ENCODE measurements around the gene KCNE5.
A peak's percentile ranks its signal among the peaks of the same experiment; 100 is the strongest.
"Not testable (repeated sequence)": the region's sequence is repeated elsewhere in the genome, so short reads cannot be mapped to it uniquely, and the experiment has no call there.

The KCNE5 gene, protein sequence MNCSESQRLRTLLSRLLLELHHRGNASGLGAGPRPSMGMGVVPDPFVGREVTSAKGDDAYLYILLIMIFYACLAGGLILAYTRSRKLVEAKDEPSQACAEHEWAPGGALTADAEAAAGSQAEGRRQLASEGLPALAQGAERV

DNA sequence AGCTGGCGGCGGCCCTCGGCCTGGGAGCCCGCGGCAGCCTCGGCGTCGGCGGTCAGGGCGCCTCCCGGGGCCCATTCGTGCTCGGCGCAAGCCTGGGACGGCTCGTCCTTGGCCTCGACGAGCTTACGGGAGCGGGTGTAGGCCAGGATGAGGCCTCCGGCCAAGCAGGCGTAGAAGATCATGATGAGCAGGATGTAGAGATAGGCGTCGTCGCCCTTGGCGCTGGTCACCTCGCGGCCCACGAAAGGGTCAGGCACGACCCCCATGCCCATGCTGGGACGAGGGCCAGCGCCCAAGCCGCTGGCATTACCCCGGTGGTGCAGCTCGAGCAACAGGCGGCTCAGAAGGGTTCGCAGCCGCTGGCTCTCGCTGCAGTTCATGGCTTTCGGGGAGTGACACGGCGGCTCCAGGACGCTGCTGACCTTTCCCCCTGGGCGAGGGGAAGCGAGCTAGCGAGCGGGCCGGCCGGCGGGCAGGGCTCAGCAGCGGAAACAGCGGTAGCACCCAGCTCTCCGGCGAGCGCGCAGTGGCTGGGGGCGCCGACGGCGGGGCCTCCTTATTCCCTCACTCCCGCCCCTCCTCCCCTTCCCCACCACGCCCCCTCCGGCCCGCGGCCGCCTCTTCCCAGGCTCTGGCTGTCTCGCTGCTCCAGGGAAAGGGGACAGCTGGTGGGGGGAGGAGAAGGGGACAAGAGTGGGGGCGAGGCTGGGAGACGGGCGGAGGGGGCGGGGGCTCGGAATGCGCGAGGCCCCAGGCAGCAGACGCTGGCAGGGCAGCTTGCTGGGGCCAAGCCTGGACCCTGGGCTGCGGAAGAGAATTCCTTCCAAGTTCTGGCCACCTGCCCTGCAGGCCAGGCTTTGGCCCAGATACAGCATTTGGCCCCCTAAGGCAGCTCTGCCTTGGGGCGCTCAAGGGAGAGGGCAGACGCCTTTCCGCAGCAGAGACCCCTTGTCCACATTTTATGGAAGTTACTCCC, at the start of gene KCNE5:
TSS of gene KCNE5 (minus strand) at position 532 of the 976 bp plus-strand sequence. CDS start at position 380, 152 bp downstream.
- Mint-ChIP-seq H3K27me3 (no peaks in the 10 kb centered on the region), H3K27ac (no peak within 1 kb of the TSS), H3K36me3 (peaks cover 2% of the 10 kb centered on the region), H3K9me3 (no peaks in the 10 kb centered on the region), H3K4me1 (no peaks in the 10 kb centered on the region), H3K4me3 (no peak within 1 kb of the TSS)
- CTCF ChIA-PET: interaction anchor here (0.9 kb wide), 1 partner anchor 139 kb away, joined by 3 read pairs; no protein-coding TSS in a partner anchor
- no peak for DNase-seq

- no peaks in the 10 kb centered on the region for H3K4me1 Mint-ChIP-seq
- peaks cover 19% of the 10 kb centered on the region for H3K36me3 Mint-ChIP-seq
- no peak overlapping the region for H3K27ac Mint-ChIP-seq
- CTCF ChIA-PET: no interaction called here
- DNase-seq: no peak
- H3K27me3 Mint-ChIP-seq: no peaks in the 10 kb centered on the region
- H3K9me3 Mint-ChIP-seq: no peaks in the 10 kb centered on the region
- no peak overlapping the region for H3K4me3 Mint-ChIP-seq
These were observed 47.3 kb upstream of the KCNE5 start for GRCh38 chrX:109672239-109672638.

DNA sequence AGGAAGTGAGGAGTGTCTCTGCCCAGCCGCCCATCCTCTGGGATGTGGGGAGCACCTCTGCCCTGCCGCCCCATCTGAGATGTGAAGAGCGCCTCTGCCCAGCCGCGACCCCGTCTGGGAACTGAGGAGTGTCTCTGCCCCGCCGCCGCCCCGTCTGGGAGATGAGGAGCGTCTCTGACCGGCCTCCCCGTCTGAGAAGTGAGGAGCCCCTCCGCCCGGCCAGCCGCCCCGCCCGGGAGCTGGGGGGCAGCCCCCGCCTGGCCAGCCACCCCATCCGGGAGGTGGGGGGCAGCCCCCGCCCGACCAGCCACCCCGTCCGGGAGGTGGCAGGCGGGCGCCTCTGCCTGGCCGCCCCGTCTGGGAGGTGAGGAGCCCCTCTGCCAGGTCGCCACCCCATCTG, 46.2 kb upstream of the KCNE5 start:
- CTCF ChIA-PET, H3K27me3 Mint-ChIP-seq, H3K4me1 Mint-ChIP-seq, H3K9me3 Mint-ChIP-seq, H3K27ac Mint-ChIP-seq, DNase-seq, H3K4me3 Mint-ChIP-seq: not testable (repeated sequence)
- H3K36me3 Mint-ChIP-seq: peaks cover 21% of the 10 kb centered on the region

GRCh38 chrX:109667986-109668385, 43.0 kb upstream of the KCNE5 start:
- Mint-ChIP-seq H3K9me3 (no peaks in the 10 kb centered on the region), H3K27me3 (no peaks in the 10 kb centered on the region), H3K4me3 (no peak overlapping the region), H3K4me1 (no peaks in the 10 kb centered on the region), H3K27ac (no peak overlapping the region), H3K36me3 (peaks cover 32% of the 10 kb centered on the region)
- no peak for DNase-seq
- CTCF ChIA-PET: no interaction called here

DNA sequence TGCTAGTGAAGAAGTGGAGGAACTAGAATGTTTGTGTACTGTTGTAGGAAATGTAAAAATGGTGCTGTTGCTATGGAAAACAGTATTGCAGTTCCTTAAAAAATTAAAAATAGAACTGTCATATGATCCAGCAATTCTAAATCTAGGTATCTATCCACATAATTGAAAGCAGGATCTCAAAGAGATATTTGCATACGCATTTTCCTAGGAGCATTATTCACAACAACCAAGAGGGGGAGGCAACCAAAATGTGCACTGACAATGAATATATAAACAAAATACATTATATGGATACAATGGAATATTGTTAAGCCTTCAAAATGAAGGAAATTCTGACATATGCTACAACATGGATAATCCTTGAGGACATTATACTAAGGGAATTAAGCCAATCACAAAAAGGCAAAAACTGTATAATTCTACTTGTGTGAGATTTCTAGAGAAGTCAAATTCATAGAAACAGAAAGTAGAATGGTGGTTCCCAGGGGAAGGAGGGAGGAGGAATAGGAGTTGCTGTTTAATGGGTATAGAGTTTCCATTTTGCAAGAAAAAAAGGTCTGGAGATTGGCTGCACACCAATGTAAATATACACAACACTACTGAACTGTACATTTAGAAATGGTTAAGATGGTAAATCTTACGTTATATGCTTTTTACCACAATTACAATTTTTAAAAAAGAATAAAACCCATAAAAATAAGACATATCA, 35.6 kb upstream of the KCNE5 start:
- H3K4me3 Mint-ChIP-seq: no peak overlapping the region
- no peaks in the 10 kb centered on the region for H3K27me3 Mint-ChIP-seq
- H3K9me3 Mint-ChIP-seq: peaks cover 9% of the 10 kb centered on the region
- no peaks in the 10 kb centered on the region for H3K4me1 Mint-ChIP-seq
- peaks cover 47% of the 10 kb centered on the region for H3K36me3 Mint-ChIP-seq
- DNase-seq: no peak
- CTCF ChIA-PET: no interaction called here
- no peak overlapping the region for H3K27ac Mint-ChIP-seq

DNA sequence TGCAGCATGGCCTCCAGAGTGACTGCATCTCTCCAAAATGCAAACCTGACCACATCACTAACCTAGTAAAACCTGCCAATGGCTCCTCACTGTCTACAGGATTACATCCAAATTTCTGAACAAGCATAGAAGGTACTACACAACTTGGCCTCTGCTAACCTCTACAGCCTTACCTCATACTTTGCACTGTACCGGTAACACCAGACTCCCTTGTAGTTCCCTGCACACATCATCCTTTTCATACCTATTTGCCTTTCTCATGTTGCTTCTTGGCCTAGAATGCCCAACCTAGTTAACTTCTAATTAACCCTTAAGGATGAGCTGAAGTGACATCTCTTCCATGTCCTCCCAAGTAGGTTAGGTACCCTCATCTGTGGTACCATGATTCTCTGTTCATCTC, 33.4 kb upstream of the KCNE5 start:
- Mint-ChIP-seq H3K27ac (no peak overlapping the region), H3K4me3 (no peak overlapping the region), H3K9me3 (peaks cover 9% of the 10 kb centered on the region), H3K27me3 (no peaks in the 10 kb centered on the region), H3K4me1 (no peaks in the 10 kb centered on the region), H3K36me3 (peaks cover 46% of the 10 kb centered on the region)
- no peak for DNase-seq
- CTCF ChIA-PET: no interaction called here

GRCh38 chrX:109657364-109657763, 32.4 kb upstream of the KCNE5 start:
- H3K4me1 Mint-ChIP-seq, DNase-seq, H3K4me3 Mint-ChIP-seq, H3K9me3 Mint-ChIP-seq, H3K27ac Mint-ChIP-seq, H3K27me3 Mint-ChIP-seq, CTCF ChIA-PET: not testable (repeated sequence)
- H3K36me3 Mint-ChIP-seq: peaks cover 39% of the 10 kb centered on the region

DNA sequence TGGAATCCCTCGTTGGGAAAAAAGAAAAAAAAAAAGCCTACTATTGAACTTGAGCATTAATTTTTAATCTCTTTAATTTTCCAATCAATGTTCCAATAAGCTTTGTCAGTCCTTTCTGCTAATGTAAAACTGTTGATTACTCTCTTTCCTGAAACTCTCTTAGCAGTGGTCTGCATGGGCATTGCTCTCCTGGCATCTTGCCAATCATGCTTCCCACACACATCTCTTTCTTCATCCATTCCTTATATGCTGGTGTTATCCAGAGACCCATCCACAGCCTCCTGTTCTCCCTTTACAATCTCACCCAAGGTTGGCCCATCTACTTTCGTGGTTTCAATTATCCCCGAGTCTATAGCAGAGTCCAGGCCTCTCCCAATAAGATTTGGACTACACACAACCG, 31.8 kb upstream of the KCNE5 start:
- peaks cover 39% of the 10 kb centered on the region for H3K36me3 Mint-ChIP-seq
- H3K4me3 Mint-ChIP-seq: no peak overlapping the region
- DNase-seq: no peak
- peaks cover 9% of the 10 kb centered on the region for H3K9me3 Mint-ChIP-seq
- no peaks in the 10 kb centered on the region for H3K27me3 Mint-ChIP-seq
- CTCF ChIA-PET: no interaction called here
- no peak overlapping the region for H3K27ac Mint-ChIP-seq
- H3K4me1 Mint-ChIP-seq: no peaks in the 10 kb centered on the region

GRCh38 chrX:109655502-109656201, 30.7 kb upstream of the KCNE5 start:
- peaks cover 9% of the 10 kb centered on the region for H3K9me3 Mint-ChIP-seq
- H3K27ac Mint-ChIP-seq: no peak overlapping the region
- H3K4me3 Mint-ChIP-seq: no peak overlapping the region
- H3K36me3 Mint-ChIP-seq: peaks cover 35% of the 10 kb centered on the region
- DNase-seq: no peak
- H3K4me1 Mint-ChIP-seq: no peaks in the 10 kb centered on the region
- H3K27me3 Mint-ChIP-seq: no peaks in the 10 kb centered on the region
- CTCF ChIA-PET: no interaction called here

- Mint-ChIP-seq H3K27me3 (no peaks in the 10 kb centered on the region), H3K4me1 (no peaks in the 10 kb centered on the region), H3K4me3 (no peak overlapping the region), H3K9me3 (peaks cover 9% of the 10 kb centered on the region), H3K27ac (no peak overlapping the region), H3K36me3 (peaks cover 32% of the 10 kb centered on the region)
- no peak for DNase-seq
- CTCF ChIA-PET: no interaction called here
These were observed 29.6 kb upstream of the KCNE5 start for GRCh38 chrX:109654516-109655109.

GRCh38 chrX:109644671-109645070, 19.7 kb upstream of the KCNE5 start:
- H3K4me3 Mint-ChIP-seq, H3K9me3 Mint-ChIP-seq, CTCF ChIA-PET, H3K27me3 Mint-ChIP-seq, DNase-seq, H3K27ac Mint-ChIP-seq, H3K4me1 Mint-ChIP-seq: not testable (repeated sequence)
- H3K36me3 Mint-ChIP-seq: peaks cover 16% of the 10 kb centered on the region

DNA sequence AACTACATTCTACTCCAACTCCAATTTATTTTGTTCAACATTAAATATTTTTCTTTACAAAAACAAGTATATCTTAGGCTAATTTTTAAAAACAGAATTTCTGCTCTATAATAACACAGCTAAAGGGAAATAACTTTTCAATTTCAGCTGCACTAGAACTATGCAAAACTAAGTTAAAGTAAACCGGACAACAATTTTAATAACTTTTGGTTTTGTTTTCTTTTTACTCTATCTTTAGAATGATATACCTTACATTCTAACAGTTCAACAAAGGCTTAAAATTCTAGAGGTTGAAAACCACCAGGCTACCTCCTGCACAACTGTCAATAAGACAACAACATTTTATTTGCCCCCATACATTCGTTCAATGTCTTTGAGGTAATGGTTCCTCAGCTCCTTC, 18.7 kb upstream of the KCNE5 start:
- CTCF ChIA-PET: no interaction called here
- DNase-seq: no peak
- Mint-ChIP-seq H3K36me3 (peaks cover 21% of the 10 kb centered on the region), H3K27ac (no peak overlapping the region), H3K9me3 (peaks cover under 1% of the 10 kb centered on the region), H3K4me1 (peaks cover 12% of the 10 kb centered on the region), H3K27me3 (no peaks in the 10 kb centered on the region), H3K4me3 (no peak overlapping the region)

DNA sequence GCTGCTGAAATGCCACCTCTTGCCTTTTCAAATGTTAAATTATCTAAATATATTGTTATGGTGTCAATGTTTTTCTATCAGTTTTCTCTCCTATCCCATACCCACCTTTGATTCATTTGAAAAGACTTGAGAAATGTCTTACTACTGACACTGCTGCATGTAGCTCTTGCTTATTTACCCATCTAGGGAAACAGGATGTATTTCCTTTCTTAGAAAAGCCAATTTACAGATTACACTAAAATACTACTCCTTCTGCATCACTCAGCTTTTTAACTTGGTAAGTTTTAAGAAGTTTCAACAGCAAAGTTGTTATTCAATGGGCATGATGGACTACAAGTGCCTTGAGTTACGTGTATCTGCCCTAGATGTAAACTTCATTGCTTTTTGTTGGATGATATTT, 13.2 kb upstream of the KCNE5 start:
- peak overlapping the region; percentile 70 for H3K27ac Mint-ChIP-seq
- H3K36me3 Mint-ChIP-seq: peaks cover 21% of the 10 kb centered on the region
- H3K4me3 Mint-ChIP-seq: no peak overlapping the region
- CTCF ChIA-PET: interaction anchor here (1.4 kb wide), 1 partner anchor 153 kb away, joined by 3 read pairs; no protein-coding TSS in a partner anchor
- no peak for DNase-seq
- peaks cover 27% of the 10 kb centered on the region for H3K4me1 Mint-ChIP-seq
- H3K9me3 Mint-ChIP-seq: peaks cover 3% of the 10 kb centered on the region
- H3K27me3 Mint-ChIP-seq: no peaks in the 10 kb centered on the region

GRCh38 chrX:109637477-109637876, 12.5 kb upstream of the KCNE5 start:
- DNase-seq, H3K9me3 Mint-ChIP-seq, H3K4me3 Mint-ChIP-seq, CTCF ChIA-PET, H3K27me3 Mint-ChIP-seq: not testable (repeated sequence)
- Mint-ChIP-seq H3K27ac (peak overlapping the region; percentile 70), H3K36me3 (peaks cover 21% of the 10 kb centered on the region), H3K4me1 (peaks cover 27% of the 10 kb centered on the region)
